Stimulated activated CD8-positive, alpha-beta memory T cell treated with anti-CD3 and anti-CD28 coated beads, Interleukin-2, amount 100 ng/mL, for 1 hour (primary cell): ENCODE measurements around the gene TARS2.

Experiments used
- DNase-seq, 2 donors: peaks; one replicate each; pipeline ENCODE4 v3.0.0-alpha.2; 2020; ENCODE audit warnings: low read depth in 2 of 2

Gene TARS2

GRCh38 chr1:150486966-150487762 lies at the start of gene TARS2:
TARS2 (plus strand) TSS chr1:150487419; CDS start chr1:150487451, 32 bp downstream.
- peak; percentile 80 for DNase-seq

GRCh38 chr1:150441121-150441520 lies 46.1 kb upstream of the TARS2 start:
- no peak for DNase-seq

- no peak for DNase-seq
These were observed 43.0 kb upstream of the TARS2 start for GRCh38 chr1:150444232-150444631.

- DNase-seq, result no peak
These were observed 31.0 kb upstream of the TARS2 start for GRCh38 chr1:150456146-150456647.

- DNase-seq, result peak; percentile 22 to 39
These were observed 22.8 kb upstream of the TARS2 start for GRCh38 chr1:150464422-150464826.

GRCh38 chr1:150466964-150467363 lies 20.3 kb upstream of the TARS2 start:
- DNase-seq, result no peak

GRCh38 chr1:150469291-150469690 lies 17.9 kb upstream of the TARS2 start:
- DNase-seq, result no peak

- DNase-seq, result no peak
These were observed 14.5 kb upstream of the TARS2 start for GRCh38 chr1:150472601-150473200.

GRCh38 chr1:150473659-150474058 lies 13.6 kb upstream of the TARS2 start:
- DNase-seq, result no peak

GRCh38 chr1:150474869-150475268 lies 12.3 kb upstream of the TARS2 start:
- no peak for DNase-seq

GRCh38 chr1:150476754-150477153 lies 10.5 kb upstream of the TARS2 start:
- no peak for DNase-seq

GRCh38 chr1:150477320-150477719 lies 9.9 kb upstream of the TARS2 start:
- no peak for DNase-seq

- no peak for DNase-seq
These were observed 9.5 kb upstream of the TARS2 start for GRCh38 chr1:150477733-150478132.

- DNase-seq, result no peak
These were observed 7.8 kb upstream of the TARS2 start for GRCh38 chr1:150479370-150479769.

GRCh38 chr1:150479927-150480352 lies 7.3 kb upstream of the TARS2 start:
- DNase-seq, result no peak

GRCh38 chr1:150484431-150484830 lies 2.8 kb upstream of the TARS2 start:
- no peak for DNase-seq

GRCh38 chr1:150484861-150485260 lies 2.4 kb upstream of the TARS2 start:
- DNase-seq, result no peak

GRCh38 chr1:150487763-150488115 lies 520 bp downstream of the TARS2 start:
- no peak for DNase-seq

- no peak for DNase-seq
These were observed 6.0 kb downstream of the TARS2 start for GRCh38 chr1:150493175-150493574.

GRCh38 chr1:150498342-150498741 lies 11.1 kb downstream of the TARS2 start:
- no peak for DNase-seq

GRCh38 chr1:150505431-150505830 lies 18.2 kb downstream of the TARS2 start:
- no peak for DNase-seq

- DNase-seq, result no peak
These were observed 21.0 kb downstream of the TARS2 start, which contains the start of gene ECM1 for GRCh38 chr1:150507912-150508864. ECM1 (plus strand) TSS chr1:150508109; CDS start chr1:150508210, 101 bp downstream.
